Peyer's patch (tissue), 4 donors: Measurements from ENCODE around the gene PEG3. TPM values are rescaled to one million over a fixed set of nuclear protein-coding genes. Genes with fewer than 3 reads are reported as not detected.

ENCODE experiments used
- DNase-seq, 3 donors: peaks; one replicate each; pipeline ENCODE4 v3.0.0-alpha.2; 2017 to 2019
- H3K27ac ChIP-seq, 4 donors: fragments of 200-600 bp; sonication (generic); one replicate each; pipeline ENCODE4 v1.5.1; 2016 to 2019
- H3K27me3 ChIP-seq, 2 donors: fragments of 200-600 bp; sonication (generic); one replicate each; pipeline ENCODE4 v1.5.1; 2019
- H3K36me3 ChIP-seq, 3 donors: fragments of 200-600 bp; sonication (generic); one replicate each; pipeline ENCODE4 v1.5.1; 2016 to 2019
- H3K4me1 ChIP-seq, 4 donors: fragments of 200-600 bp; sonication (generic); one replicate each; pipeline ENCODE4 v1.5.1; 2016 to 2019
- H3K4me3 ChIP-seq, 4 donors: fragments of 200-600 bp; sonication (generic); 1 replicate in 3 of 4; 2 replicates in 1 of 4; pipeline ENCODE4 v1.5.1; 2016 to 2019; ENCODE audit warnings: mild to moderate bottlenecking in 1 of 4
- H3K9me3 ChIP-seq, 4 donors: fragments of 200-600 bp; sonication (generic); one replicate each; pipeline ENCODE4 v1.5.1; 2016 to 2019; ENCODE audit warnings: mild to moderate bottlenecking in 1 of 4
- POLR2A ChIP-seq, 2 donors: fragments of 450-650 bp; IDR thresholded peaks; one replicate each; pipeline ENCODE4 v1.5.1; 2017; ENCODE audit warnings: antibody characterized with exemption in 2 of 2, mild to moderate bottlenecking in 2 of 2, moderate library complexity in 2 of 2
- total RNA-seq, 4 donors: library from RNA; depleted of rRNA; stranded (reverse); fragments of >200 nt; gene quantifications; one replicate each; pipeline ENCODE4 v1.1.0, GENCODE V29; 2016
- TF ChIP-seq, protein P1 (sequence below), 6 experiments: fragments of 450-650 bp in 4 of 6; fragments of 200-600 bp in 2 of 6; sonication (generic) in 1 of 6; IDR thresholded peaks; one replicate each; pipeline ENCODE4 v1.5.1; 2017 to 2019; ENCODE audit warnings: antibody characterized with exemption in 6 of 6, mild to moderate bottlenecking in 3 of 6, moderate library complexity in 1 of 6

PEG3 gene
- total RNA-seq, 4 donors from 2014 or later, result 0.53 to 5.8 (median 1.9) TPM

DNA sequence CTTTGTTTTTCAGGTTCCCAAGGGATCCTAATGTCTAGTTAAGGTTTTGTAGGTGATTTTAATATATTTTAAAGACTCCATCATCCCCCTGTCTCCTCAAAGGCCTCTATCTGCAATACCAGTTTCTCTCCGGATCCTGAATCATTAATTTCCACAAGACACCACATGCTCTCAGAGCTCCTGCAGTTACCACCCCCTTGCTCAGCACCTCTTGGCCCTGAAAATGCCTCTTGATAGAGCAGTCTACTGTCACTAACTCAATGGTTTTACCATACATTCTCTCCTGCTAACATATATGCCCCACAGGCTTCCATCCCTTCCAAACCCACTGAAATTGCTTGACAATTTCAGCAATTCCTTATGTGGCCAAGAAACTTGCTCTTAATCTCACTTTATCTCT lies 1.9 kb upstream of the PEG3 start:
- H3K27me3 ChIP-seq, result no peaks in the 10 kb centered on the region
- no peaks in the 10 kb centered on the region for H3K4me1 ChIP-seq
- no peak overlapping the region for H3K27ac ChIP-seq
- no peak for DNase-seq
- no peak for TF ChIP-seq POLR2A (IDR thresholded peaks at IDR 0.05)
- TF ChIP-seq, protein P1, sequence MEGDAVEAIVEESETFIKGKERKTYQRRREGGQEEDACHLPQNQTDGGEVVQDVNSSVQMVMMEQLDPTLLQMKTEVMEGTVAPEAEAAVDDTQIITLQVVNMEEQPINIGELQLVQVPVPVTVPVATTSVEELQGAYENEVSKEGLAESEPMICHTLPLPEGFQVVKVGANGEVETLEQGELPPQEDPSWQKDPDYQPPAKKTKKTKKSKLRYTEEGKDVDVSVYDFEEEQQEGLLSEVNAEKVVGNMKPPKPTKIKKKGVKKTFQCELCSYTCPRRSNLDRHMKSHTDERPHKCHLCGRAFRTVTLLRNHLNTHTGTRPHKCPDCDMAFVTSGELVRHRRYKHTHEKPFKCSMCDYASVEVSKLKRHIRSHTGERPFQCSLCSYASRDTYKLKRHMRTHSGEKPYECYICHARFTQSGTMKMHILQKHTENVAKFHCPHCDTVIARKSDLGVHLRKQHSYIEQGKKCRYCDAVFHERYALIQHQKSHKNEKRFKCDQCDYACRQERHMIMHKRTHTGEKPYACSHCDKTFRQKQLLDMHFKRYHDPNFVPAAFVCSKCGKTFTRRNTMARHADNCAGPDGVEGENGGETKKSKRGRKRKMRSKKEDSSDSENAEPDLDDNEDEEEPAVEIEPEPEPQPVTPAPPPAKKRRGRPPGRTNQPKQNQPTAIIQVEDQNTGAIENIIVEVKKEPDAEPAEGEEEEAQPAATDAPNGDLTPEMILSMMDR (IDR thresholded peaks at IDR 0.05), result no peak
- no peak overlapping the region for H3K4me3 ChIP-seq
- peaks cover 0 to 29% (median 18%) of the 10 kb centered on the region in 4 donors for H3K9me3 ChIP-seq
- H3K36me3 ChIP-seq, result no peaks in the 10 kb centered on the region

DNA sequence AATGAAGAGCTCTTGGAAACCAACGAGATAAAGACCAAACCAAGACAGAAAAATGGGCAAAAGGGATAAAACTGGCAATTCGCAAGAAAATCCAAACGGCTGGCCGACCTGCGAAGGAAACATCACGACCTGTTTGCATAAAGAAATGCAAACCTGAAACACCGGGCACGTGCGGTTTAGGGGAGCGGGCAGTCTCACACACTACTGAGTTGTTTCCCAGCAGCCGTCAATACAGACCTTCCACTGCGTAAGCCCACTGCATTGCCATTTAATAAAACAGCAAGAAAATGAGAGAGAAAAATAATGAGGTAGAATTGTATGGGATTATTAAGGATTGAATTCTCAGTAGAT lies 642 bp upstream of the PEG3 start:
- no peak for DNase-seq
- no peaks in the 10 kb centered on the region for H3K36me3 ChIP-seq
- no peaks in the 10 kb centered on the region for H3K27me3 ChIP-seq
- no peaks in the 10 kb centered on the region for H3K4me1 ChIP-seq
- peaks cover 0 to 33% (median 18%) of the 10 kb centered on the region in 4 donors for H3K9me3 ChIP-seq
- TF ChIP-seq, protein P1 (IDR thresholded peaks at IDR 0.05), result no peak
- TF ChIP-seq POLR2A (IDR thresholded peaks at IDR 0.05), result no peak
- no peak overlapping the region for H3K4me3 ChIP-seq
- no peak overlapping the region for H3K27ac ChIP-seq

DNA sequence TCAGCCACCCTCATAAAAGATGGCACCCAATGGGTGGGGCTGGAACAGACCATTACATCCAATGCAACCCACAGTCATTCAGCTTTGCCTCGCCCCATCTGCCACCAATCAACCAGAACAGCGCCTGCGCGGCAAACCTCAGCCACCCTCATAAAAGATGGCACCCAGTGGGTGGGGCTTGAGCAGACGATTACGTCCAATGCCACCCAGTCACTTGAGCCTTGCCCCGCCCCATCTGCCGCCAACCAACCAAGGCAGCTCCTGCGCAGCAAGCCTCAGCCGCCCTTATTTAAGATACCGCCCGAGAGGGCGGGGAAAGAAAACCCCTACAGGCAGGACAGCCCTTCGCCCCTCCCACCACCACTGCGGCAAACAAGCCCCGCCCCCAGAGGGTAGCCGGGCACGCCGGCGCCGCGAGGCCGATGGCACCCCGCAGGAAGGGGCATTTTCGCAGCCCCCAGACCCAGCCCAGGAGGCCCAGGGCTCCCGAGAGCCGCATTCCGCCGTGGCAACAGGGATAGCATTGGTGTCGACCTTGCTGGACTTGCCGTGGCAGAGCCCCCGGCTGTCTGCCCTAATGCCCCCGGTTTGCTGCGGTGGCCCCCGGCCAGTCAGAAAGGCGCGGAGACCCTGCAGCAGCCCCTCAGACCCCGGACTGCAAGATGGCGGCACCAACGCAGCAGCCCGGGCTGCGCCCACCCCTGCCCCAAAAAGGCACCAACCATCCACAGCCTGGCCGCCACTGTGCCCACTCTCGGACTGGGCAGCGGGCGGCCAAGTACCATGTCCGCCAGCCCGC lies 675 bp downstream of the PEG3 start:
- no peaks in the 10 kb centered on the region for H3K36me3 ChIP-seq
- H3K4me3 ChIP-seq, result peak overlapping the region in 3 of 4 donors; percentile 14 to 44 (median 27)
- no peaks in the 10 kb centered on the region for H3K4me1 ChIP-seq
- peak; percentile 44 to 82 (median 53) for DNase-seq
- H3K27me3 ChIP-seq, result no peaks in the 10 kb centered on the region
- H3K27ac ChIP-seq, result peak overlapping the region in 3 of 4 donors; percentile 13 to 69 (median 43)
- peaks cover 0 to 33% (median 18%) of the 10 kb centered on the region in 4 donors for H3K9me3 ChIP-seq
- TF ChIP-seq, protein P1 (IDR thresholded peaks at IDR 0.05), result no peak
- no peak for TF ChIP-seq POLR2A (IDR thresholded peaks at IDR 0.05)

DNA sequence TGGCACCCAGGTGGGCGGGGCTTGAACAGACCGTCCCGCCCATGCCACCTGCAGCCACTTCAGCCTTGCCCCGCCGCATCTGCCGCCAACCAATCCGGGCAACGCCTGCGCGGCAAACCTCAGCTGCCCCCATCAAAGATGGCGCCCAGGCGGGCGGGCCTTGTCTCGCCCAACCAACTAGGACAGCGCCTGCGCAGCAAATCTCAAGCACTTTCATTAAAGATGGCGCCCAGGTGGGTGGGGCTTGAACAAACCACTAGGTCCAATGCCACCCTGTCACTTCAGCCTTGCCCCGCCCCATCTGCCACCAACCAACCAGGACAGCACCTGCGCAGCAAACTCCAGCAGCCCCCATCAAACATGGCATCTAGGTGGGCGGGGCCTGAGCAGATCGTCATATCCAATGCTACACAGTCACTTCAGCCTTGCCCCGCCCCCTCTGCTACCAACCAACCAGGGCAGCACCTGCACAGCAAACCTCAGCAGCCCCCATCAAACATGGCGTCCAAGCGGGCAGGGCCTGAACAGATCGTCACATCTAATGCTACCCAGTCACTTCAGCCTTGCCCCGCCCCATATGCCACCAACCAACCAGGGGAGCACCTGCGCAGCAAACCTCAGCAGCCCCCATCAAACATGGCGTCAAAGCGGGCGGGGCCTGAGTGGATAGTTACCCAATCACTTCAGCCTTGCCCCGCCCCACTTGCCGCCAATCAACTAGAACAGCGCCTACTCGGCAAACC lies 1.4 kb downstream of the PEG3 start:
- Histone ChIP-seq H3K9me3 (peaks cover 0 to 33% (median 18%) of the 10 kb centered on the region in 4 donors), H3K4me3 (peak overlapping the region in 2 of 4 donors; percentile 37 to 41), H3K27me3 (no peaks in the 10 kb centered on the region), H3K36me3 (no peaks in the 10 kb centered on the region), H3K27ac (peak overlapping the region in 2 of 4 donors; percentile 68 to 73), H3K4me1 (no peaks in the 10 kb centered on the region)
- DNase-seq, result peak; percentile 64 to 89 (median 67)
- no peak for TF ChIP-seq POLR2A (IDR thresholded peaks at IDR 0.05)
- TF ChIP-seq, protein P1 (IDR thresholded peaks at IDR 0.05), result no peak

DNA sequence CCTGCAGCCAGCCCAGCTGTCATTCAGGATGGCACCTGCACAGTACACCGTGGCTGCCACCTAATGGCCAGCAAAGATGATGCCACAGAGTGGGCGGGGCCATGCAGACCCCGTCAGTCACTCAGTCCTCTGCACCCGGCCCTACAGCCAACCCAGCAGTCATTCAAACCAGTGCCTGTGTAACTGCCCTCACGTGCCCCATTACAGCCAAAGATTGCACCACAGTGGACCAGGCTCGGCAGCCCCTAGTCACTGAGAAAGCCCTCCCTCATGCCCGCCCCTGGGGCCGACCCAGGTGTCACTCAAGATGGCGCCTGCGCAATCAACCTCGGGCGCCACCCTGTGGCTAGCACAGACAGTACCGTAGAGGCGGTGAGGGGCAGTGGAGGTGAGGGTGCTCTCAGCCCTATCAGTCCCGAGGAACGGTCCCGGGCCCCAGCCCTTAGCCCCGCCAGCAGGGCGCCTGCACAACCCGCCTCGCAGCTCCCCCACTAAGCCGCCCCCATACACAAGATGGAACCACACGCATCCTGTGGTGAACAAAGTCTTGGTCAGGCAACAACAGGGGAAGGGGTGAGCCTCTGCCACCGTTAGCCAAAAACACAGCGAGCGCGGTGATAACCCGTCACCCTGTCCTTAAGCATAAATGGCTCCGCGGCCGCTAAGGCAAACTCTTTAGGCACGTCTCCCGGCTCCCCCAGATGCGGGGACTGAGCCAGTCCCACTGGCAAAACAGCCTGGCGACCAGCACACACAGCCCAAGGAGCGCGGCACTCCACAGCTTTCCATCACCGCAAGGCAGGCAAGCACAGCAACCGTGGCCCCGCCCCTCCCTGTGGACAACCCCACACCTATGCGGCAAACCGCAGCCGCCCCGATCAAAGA lies 2.3 kb downstream of the PEG3 start:
- H3K27ac ChIP-seq, result peak overlapping the region in 3 of 4 donors; percentile 38 to 73 (median 68)
- H3K4me1 ChIP-seq, result no peaks in the 10 kb centered on the region
- H3K36me3 ChIP-seq, result no peaks in the 10 kb centered on the region
- H3K27me3 ChIP-seq, result no peaks in the 10 kb centered on the region
- peak in 1 of 3 donors; percentile 46 for DNase-seq
- H3K4me3 ChIP-seq, result peak overlapping the region in 3 of 4 donors; percentile 12 to 41 (median 37)
- peaks cover 0 to 33% (median 18%) of the 10 kb centered on the region in 4 donors for H3K9me3 ChIP-seq
- TF ChIP-seq POLR2A (IDR thresholded peaks at IDR 0.05), result no peak
- TF ChIP-seq, protein P1 (IDR thresholded peaks at IDR 0.05), result no peak
